Cardiac muscle cell (in vitro differentiated cells and primary cell): ENCODE measurements around the gene MIOX. TPM values are rescaled to one million over a fixed set of nuclear protein-coding genes. Genes with fewer than 3 reads are reported as not detected.

ENCODE experiments used
- DNase-seq, 2 donors: peaks; one replicate each; pipeline versions ENCODE4 v3.0.0 to v3.0.0-alpha.2; 2010 to 2017; ENCODE audit warnings: low read depth in 1 of 2, low spot score in 1 of 2
- H3K27ac ChIP-seq: fragments of 200-600 bp; sonication (generic); 2 replicates; pipeline ENCODE4 v1.5.1; 2016
- H3K27me3 ChIP-seq: fragments of 200-600 bp; sonication (generic); 2 replicates; pipeline ENCODE4 v1.6.0; 2016; ENCODE audit warnings: control low read depth
- H3K36me3 ChIP-seq: fragments of 200-600 bp; sonication (generic); 2 replicates; pipeline ENCODE4 v1.5.1; 2016; ENCODE audit warnings: control low read depth
- H3K4me1 ChIP-seq: fragments of 200-600 bp; sonication (generic); 2 replicates; pipeline ENCODE4 v1.8.1; 2017; ENCODE audit warnings: low read depth, mild to moderate bottlenecking, mixed run types
- H3K4me3 ChIP-seq: fragments of 200-600 bp; sonication (generic); 2 replicates; pipeline ENCODE4 v1.5.1; 2016; ENCODE audit warnings: mild to moderate bottlenecking
- H3K9me3 ChIP-seq: fragments of 200-600 bp; sonication (generic); 2 replicates; pipeline ENCODE4 v1.5.1; 2017; ENCODE audit warnings: low read depth, mild to moderate bottlenecking, control low read depth
- polyA plus RNA-seq: library from polyadenylated mRNA; unstranded; fragments of >200 nt; fragmentation: Nextera tagmentation; extraction: Ambion mirVana; gene quantifications from 2 replicates; pipeline ENCODE4 v1.2.1, GENCODE V29; 2016
- total RNA-seq: library from RNA; depleted of rRNA; stranded (reverse); fragments of >200 nt; gene quantifications from 2 replicates; pipeline ENCODE4 v1.2.3, GENCODE V29; 2016
- TF ChIP-seq, protein P1 (sequence below): IDR thresholded peaks from 2 replicates; pipeline ENCODE4 v1.5.1; 2012; ENCODE audit warnings: low read depth, mild to moderate bottlenecking, low read length

The MIOX gene
- total and polyA plus RNA-seq, 2 experiments from 2014 or later, result not detected

GRCh38 chr22:50504369-50505211 is 17.9 kb downstream of the MIOX start:
- Histone ChIP-seq H3K27me3 (no peaks in the 10 kb centered on the region), H3K36me3 (peaks cover 8% of the 10 kb centered on the region), H3K4me3 (no peak overlapping the region), H3K4me1 (peaks cover 8% of the 10 kb centered on the region), H3K27ac (no peak overlapping the region), H3K9me3 (no peaks in the 10 kb centered on the region)
- no peak for DNase-seq
- TF ChIP-seq, protein P1, sequence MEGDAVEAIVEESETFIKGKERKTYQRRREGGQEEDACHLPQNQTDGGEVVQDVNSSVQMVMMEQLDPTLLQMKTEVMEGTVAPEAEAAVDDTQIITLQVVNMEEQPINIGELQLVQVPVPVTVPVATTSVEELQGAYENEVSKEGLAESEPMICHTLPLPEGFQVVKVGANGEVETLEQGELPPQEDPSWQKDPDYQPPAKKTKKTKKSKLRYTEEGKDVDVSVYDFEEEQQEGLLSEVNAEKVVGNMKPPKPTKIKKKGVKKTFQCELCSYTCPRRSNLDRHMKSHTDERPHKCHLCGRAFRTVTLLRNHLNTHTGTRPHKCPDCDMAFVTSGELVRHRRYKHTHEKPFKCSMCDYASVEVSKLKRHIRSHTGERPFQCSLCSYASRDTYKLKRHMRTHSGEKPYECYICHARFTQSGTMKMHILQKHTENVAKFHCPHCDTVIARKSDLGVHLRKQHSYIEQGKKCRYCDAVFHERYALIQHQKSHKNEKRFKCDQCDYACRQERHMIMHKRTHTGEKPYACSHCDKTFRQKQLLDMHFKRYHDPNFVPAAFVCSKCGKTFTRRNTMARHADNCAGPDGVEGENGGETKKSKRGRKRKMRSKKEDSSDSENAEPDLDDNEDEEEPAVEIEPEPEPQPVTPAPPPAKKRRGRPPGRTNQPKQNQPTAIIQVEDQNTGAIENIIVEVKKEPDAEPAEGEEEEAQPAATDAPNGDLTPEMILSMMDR, result no peak

DNA sequence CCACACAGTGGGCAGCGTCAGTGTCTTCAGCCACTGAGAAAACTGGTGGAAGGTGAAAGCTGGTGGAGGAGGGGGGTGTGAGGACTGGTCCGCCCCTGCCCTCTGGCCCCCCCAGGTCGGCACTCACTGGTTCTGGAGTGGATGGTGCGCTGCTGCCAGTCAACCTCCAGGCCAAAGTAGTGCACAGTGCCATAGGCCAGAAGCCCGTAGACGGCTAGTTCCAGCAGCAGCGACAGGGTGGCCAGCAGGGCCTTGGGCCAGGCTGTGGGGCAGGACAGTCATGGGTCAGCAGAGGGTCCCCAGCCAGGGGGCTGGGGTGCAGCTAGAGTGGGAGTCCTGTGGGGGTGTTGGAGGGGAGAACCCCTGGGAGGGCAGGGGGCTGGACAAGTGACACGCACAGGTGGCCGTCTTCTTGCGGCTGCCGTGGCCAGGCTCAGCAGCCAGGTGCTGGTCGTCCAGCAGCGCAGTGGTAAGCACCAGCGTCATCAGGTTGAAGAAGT is 18.7 kb downstream of the MIOX start:
- no peak for DNase-seq
- Histone ChIP-seq H3K9me3 (no peaks in the 10 kb centered on the region), H3K36me3 (peaks cover 8% of the 10 kb centered on the region), H3K27ac (no peak overlapping the region), H3K27me3 (no peaks in the 10 kb centered on the region), H3K4me1 (peaks cover 8% of the 10 kb centered on the region), H3K4me3 (no peak overlapping the region)
- TF ChIP-seq, protein P1, result no peak

- Histone ChIP-seq H3K36me3 (peaks cover 8% of the 10 kb centered on the region), H3K9me3 (no peaks in the 10 kb centered on the region), H3K4me3 (peak overlapping the region; percentile 82), H3K27me3 (no peaks in the 10 kb centered on the region), H3K27ac (no peak overlapping the region), H3K4me1 (peaks cover 8% of the 10 kb centered on the region)
- TF ChIP-seq, protein P1, result no peak
- DNase-seq, result no peak
Observed at GRCh38 chr22:50505776-50506610, 19.3 kb downstream of the MIOX start.

- no peaks in the 10 kb centered on the region for H3K27me3 ChIP-seq
- peaks cover 8% of the 10 kb centered on the region for H3K4me1 ChIP-seq
- H3K4me3 ChIP-seq, result peak overlapping the region; percentile 82
- TF ChIP-seq, protein P1, result no peak
- peak overlapping the region; percentile 80 for H3K27ac ChIP-seq
- H3K9me3 ChIP-seq, result no peaks in the 10 kb centered on the region
- peaks cover 8% of the 10 kb centered on the region for H3K36me3 ChIP-seq
- DNase-seq, result no peak
Observed at GRCh38 chr22:50506611-50507420, 20.2 kb downstream of the MIOX start.
